ENCODE data around the gene MCFD2.

The MCFD2 gene

DNA sequence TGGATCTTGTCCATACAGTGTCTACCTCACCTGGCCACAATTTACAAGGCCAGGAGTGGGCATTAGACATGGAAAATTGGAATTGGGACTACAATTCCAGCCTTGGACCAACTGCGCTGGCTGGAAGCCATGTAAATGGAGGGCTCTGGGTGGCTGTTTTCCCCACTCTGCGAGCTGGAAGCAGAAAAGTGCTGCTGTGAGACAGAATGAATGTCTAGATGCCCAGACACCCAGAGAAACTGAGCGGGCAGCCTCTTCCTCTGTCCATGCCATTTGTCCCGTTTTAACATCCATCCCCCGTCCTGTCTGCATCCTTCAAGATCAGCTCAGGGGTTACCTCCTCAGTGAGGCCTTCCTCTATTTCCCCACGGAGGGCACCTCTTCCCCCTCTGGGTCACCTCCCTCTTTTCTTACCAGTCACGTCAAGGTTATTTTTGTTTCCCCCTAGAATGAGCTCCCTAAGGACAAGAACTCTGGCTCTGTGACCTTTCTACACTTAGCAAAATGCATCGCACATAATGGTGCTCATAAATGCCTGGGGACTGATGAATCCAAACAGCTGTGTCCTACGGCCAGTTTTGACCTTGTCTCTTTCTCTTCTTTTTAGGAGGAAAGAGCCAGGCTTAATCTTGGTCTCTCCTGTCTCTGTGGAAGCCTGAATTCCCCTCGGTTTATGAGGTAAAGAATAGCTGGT is 41.2 kb downstream of the MCFD2 start:
- in situ Hi-C loops (cut with MboI; ENCODE audit: low pct_unique_long_range_greater_than_20kb, low sequenced_read_pairs, unreplicated experiment): no loop called here
- DNase-seq (ENCODE audit: low spot score): no peak

DNA sequence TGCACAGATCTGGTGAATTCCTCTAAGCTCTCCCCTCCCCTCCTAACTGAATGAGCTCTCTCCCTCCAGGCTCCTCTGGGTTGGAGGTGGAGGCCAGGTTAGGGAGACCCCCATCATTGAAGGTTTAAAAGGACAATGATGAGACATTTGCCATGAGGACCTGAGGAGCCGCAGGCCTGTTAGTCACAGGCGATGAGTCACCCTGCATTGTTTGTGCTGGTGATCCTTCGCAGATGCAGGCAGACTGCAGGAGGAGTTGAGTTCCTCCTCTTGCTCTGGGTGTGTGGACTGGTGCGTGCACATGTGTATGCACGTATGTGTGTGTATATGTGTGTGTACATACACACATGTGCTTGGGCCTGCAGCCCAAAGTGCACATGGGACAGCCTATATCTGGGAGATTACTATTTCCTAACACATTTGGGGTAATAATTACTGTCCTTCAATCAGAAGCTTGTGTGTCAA is 42.0 kb downstream of the MCFD2 start:
- TF ChIP-seq, protein P1, sequence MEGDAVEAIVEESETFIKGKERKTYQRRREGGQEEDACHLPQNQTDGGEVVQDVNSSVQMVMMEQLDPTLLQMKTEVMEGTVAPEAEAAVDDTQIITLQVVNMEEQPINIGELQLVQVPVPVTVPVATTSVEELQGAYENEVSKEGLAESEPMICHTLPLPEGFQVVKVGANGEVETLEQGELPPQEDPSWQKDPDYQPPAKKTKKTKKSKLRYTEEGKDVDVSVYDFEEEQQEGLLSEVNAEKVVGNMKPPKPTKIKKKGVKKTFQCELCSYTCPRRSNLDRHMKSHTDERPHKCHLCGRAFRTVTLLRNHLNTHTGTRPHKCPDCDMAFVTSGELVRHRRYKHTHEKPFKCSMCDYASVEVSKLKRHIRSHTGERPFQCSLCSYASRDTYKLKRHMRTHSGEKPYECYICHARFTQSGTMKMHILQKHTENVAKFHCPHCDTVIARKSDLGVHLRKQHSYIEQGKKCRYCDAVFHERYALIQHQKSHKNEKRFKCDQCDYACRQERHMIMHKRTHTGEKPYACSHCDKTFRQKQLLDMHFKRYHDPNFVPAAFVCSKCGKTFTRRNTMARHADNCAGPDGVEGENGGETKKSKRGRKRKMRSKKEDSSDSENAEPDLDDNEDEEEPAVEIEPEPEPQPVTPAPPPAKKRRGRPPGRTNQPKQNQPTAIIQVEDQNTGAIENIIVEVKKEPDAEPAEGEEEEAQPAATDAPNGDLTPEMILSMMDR (IDR thresholded peaks at IDR 0.05; ENCODE audit: extremely low read depth, insufficient read depth, missing control alignments): no peak
- DNase-seq (ENCODE audit: low spot score): no peak
- in situ Hi-C loops (cut with MboI; ENCODE audit: low pct_unique_long_range_greater_than_20kb, low sequenced_read_pairs, unreplicated experiment): no loop called here

More for the DNA sequence above, 41.2 kb downstream of the MCFD2 start:
- TF ChIP-seq, protein P1 (IDR thresholded peaks at IDR 0.05; ENCODE audit: extremely low read depth, insufficient read depth, missing control alignments): no peak

DNA sequence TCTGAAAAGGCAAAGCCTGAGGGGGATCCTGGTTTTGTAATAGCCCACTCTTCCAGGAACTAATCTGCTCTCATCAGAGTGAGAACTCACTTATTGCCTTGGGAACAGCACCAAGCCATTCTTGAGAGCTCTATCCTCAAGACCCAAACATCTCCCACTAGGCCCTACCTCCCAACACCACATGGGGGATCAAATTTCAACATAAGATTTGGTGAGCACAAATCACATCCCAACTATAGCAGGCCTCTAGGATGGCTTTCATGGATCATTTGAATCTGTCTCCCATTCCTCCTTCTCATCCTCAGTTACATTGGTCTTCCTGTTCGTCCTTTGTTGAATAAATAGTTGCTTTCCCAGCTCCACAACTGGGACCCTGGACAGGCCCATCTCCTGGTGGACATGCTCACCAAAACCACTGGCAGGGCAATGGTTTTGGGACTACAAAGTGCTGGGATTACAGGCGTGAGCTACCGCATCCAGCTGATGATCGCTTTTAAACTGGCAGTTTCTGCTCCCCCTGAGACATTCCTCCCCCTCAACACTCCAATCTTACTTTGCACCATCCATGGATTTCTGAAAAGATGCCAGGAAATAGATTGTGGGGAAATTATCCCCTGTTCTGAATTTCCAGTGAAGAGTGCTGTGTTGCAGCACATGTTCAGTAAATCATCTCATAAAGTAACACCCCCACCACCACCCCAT is 42.6 kb downstream of the MCFD2 start:
- no peak for DNase-seq (ENCODE audit: low spot score)
- in situ Hi-C loops (cut with MboI; ENCODE audit: low pct_unique_long_range_greater_than_20kb, low sequenced_read_pairs, unreplicated experiment): no loop called here
- TF ChIP-seq, protein P1 (IDR thresholded peaks at IDR 0.05; ENCODE audit: extremely low read depth, insufficient read depth, missing control alignments): no peak

DNA sequence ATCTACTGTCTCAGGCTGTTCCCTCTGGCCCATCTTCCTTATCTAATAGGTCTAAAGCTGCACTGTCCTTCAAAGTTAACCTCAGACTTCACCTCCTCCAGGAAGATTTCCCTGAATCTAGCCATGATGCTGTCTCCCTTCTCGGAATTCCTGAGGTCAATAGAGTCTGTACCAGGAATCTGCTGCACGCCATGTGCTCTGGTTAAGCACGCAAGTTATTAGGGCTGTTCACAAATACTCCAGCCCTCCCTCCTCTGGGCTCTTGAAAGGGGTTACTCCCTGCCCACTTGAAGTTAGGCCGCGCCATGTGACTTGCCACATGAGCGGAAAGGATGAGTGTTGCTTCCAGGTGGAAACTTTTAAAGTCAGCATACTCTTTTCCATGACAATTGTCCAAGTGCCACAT is 43.6 kb downstream of the MCFD2 start:
- no peak for DNase-seq (ENCODE audit: low spot score)
- in situ Hi-C loops (cut with MboI; ENCODE audit: low pct_unique_long_range_greater_than_20kb, low sequenced_read_pairs, unreplicated experiment): no loop called here
- TF ChIP-seq, protein P1 (IDR thresholded peaks at IDR 0.05; ENCODE audit: extremely low read depth, insufficient read depth, missing control alignments): no peak

DNA sequence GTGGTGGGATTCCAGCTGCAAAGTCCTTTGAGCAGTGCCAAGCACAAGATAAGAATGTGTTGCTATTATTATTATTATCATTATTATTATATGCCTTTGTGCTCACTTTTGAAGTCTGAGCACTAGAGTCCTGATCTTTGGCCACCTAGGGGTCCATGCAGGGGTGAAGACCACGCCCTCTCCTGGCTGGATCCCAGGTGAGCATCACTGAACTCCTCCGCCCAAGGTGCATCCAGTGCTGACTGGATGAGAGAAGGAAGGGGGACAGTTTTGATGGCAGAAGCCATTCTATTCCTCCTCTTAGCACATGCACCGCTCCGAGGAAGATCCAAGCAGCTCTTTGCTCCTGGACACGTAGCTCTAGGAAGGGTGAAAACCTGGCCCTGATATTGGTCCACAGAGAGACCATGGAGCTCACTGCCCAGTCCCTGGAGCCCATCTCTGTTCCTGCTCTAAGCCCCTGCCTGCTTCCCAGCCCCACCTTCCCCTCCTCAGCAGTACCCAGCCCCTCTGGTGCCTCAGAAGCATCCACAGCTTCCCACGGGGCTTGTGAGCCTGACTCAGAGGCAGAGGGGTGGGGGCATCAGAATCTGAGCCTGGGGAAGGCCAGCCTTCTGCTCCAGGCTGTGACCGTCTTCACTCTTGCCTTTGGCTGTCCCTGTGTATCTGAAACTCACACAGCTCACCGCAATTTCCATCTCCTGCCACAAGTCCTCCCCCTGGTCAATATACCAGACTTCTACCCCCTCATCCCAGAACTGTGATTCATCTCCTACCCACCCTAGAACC is 45.4 kb downstream of the MCFD2 start:
- in situ Hi-C loops (cut with MboI; ENCODE audit: low pct_unique_long_range_greater_than_20kb, low sequenced_read_pairs, unreplicated experiment): no loop called here
- TF ChIP-seq, protein P1 (IDR thresholded peaks at IDR 0.05; ENCODE audit: extremely low read depth, insufficient read depth, missing control alignments): no peak
- no peak for DNase-seq (ENCODE audit: low spot score)

DNA sequence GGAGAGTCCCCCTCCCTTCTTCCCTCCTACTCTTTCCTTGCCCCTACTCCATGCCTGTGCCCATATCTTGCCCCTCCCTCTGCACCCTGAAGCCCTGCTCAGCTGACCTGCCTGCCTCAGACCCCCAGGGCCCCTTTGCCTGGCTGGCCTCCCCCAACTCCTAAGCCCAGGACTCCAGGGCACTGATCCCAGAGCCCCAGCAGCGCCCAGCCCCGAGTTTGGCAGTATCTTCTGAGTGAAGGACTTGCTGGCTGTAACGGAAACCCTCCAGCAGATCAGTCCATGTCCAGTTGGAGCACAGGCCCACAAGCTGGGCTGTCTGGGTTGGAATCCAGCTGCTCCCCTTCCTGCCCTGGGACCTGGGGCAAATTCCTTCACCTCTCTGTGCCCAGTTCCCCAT is 46.0 kb downstream of the MCFD2 start:
- DNase-seq (ENCODE audit: low spot score): no peak
- in situ Hi-C loops (cut with MboI; ENCODE audit: low pct_unique_long_range_greater_than_20kb, low sequenced_read_pairs, unreplicated experiment): no loop called here
- TF ChIP-seq, protein P1 (IDR thresholded peaks at IDR 0.05; ENCODE audit: extremely low read depth, insufficient read depth, missing control alignments): no peak
